Activated naive CD8-positive, alpha-beta T cell treated with anti-CD3 and anti-CD28 coated beads, Interleukin-2, amount 50 U/mL, for 16 hours (primary cell): Measurements from ENCODE around the gene FUT1.

Source experiments
- DNase-seq: peaks from one replicate; pipeline ENCODE4 v3.0.0-alpha.2; 2020; ENCODE audit warnings: low read depth, low spot score

The FUT1 gene

GRCh38 chr19:48741129-48741999 lies 11.1 kb downstream of the FUT1 start:
- no peak for DNase-seq

GRCh38 chr19:48740164-48740972 lies 12.1 kb downstream of the FUT1 start, which contains the start of gene RASIP1:
Gene RASIP1, minus strand, starts transcription at chr19:48740610. Its CDS starts 328 bp downstream, at chr19:48740282.
- no peak for DNase-seq

GRCh38 chr19:48739404-48740163 lies 12.9 kb downstream of the FUT1 start:
- DNase-seq, result no peak

- DNase-seq, result peak; percentile 85
These were observed 13.7 kb downstream of the FUT1 start for GRCh38 chr19:48738557-48739403.

GRCh38 chr19:48737360-48737998 lies 15.0 kb downstream of the FUT1 start:
- no peak for DNase-seq

- no peak for DNase-seq
These were observed 17.3 kb downstream of the FUT1 start for GRCh38 chr19:48735031-48735615.

- no peak for DNase-seq
These were observed 17.8 kb downstream of the FUT1 start for GRCh38 chr19:48734625-48735024.

- no peak for DNase-seq
These were observed 21.0 kb downstream of the FUT1 start for GRCh38 chr19:48731452-48731851.

- DNase-seq, result no peak
These were observed 23.4 kb downstream of the FUT1 start for GRCh38 chr19:48728911-48729664.

- no peak for DNase-seq
These were observed 25.9 kb downstream of the FUT1 start for GRCh38 chr19:48726556-48726955.

GRCh38 chr19:48724796-48725753 lies 27.4 kb downstream of the FUT1 start:
- no peak for DNase-seq

- DNase-seq, result no peak
These were observed 30.2 kb downstream of the FUT1 start for GRCh38 chr19:48722196-48722708.

GRCh38 chr19:48720613-48721296 lies 31.7 kb downstream of the FUT1 start:
- peak; percentile 85 for DNase-seq

- no peak for DNase-seq
These were observed 32.2 kb downstream of the FUT1 start for GRCh38 chr19:48720251-48720612.

- DNase-seq, result no peak
These were observed 32.9 kb downstream of the FUT1 start, which contains the start of gene MAMSTR for GRCh38 chr19:48719263-48720171. Gene MAMSTR, minus strand, starts transcription at chr19:48719725. Its CDS starts 694 bp downstream, at chr19:48719031.

GRCh38 chr19:48718711-48719231 lies 33.7 kb downstream of the FUT1 start:
- no peak for DNase-seq
